Measurements from ENCODE around the gene CSNK1G1.

CSNK1G1 gene

DNA sequence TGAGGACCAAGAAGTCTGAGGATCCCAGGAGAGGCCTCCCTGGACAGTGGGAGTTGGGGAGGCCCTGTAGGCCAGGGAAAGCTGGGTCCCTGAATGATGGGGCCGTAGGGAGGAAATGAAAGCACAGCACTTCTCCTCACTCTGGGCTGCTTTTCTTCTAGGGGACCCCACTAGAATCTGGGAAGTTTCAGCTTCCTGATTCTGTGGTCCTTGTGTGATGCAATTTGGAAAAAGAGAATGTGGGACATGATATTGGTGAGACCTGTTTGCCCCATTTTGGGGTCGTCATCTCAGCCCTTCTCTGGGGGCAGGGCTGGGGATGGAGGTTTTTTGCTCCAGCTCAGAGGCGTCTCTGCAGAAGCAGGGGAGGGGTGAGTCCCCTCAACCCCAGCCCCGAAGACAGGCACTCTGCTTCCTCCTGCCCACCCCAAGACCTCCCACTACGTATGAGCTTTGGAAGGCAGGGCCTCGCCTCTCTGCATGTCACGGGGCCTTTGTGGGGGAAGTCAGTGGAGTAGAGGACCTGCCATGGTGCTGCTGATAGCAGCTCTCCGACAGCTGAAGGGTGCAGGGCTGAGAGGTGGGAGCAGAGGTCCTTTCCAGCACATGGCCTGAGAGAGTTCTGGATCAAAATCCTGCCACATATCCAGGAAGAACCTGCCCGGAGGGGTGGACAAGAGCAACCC, 205.9 kb downstream of the CSNK1G1 start:
- no peak for DNase-seq

DNA sequence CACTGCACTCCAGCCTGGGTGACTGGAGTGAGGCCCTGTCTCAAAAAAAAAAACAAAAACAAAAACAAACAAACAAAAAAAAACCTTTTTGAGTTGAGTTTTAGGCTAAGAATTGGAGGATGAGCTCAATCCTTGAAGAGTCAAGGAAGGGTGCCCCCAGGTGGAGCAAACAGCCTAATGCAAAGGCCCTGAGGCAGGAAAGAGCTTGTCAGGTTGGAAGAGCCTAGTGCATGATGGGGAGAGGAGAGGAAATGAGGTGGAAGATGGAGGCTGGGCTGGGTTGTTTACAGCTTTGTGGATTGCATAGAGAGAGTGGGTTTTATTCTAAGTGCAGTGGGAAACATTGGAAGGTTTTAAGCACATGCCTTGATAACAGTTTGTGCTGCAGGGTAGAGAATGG, 206.5 kb downstream of the CSNK1G1 start:
- DNase-seq = no peak

DNA sequence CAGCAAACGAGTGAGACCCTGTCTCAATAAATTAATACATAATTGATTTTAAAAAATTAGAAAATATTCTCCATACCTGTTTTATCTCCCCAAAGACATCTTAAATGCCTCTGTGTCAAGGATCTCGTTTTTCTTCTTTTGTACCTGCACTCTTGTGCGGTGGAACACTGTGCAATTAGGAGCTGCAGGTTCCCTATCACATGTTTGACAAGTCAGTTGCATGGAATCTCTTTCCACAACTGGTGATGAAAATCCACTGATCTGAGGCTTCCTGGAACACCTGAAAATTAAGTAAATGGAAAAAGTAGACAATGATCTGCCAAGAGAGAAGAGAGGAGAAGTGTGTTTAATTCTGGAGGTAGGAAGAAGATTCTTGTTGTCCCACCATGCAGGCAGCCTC, 207.4 kb downstream of the CSNK1G1 start:
- no peak for DNase-seq

DNA sequence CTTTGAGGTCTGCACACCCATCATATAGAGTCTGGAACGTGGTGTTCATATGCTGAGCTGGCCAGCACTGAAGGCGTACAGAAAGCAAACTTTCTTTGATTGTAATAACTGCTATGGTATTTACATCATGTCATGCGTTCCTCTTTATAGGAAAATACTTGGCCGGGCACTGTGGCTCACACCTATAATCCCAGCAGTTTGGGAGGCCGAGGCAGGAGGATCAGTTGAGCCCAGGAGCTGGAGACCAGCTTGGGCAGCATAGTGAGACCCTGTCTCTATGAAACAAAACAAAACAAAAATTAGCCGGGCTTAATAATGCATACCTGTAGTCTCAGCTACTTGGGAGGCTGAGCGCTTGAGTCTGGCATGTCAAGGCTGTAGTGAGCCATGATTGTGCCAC, 207.8 kb downstream of the CSNK1G1 start:
- no peak for DNase-seq

DNA sequence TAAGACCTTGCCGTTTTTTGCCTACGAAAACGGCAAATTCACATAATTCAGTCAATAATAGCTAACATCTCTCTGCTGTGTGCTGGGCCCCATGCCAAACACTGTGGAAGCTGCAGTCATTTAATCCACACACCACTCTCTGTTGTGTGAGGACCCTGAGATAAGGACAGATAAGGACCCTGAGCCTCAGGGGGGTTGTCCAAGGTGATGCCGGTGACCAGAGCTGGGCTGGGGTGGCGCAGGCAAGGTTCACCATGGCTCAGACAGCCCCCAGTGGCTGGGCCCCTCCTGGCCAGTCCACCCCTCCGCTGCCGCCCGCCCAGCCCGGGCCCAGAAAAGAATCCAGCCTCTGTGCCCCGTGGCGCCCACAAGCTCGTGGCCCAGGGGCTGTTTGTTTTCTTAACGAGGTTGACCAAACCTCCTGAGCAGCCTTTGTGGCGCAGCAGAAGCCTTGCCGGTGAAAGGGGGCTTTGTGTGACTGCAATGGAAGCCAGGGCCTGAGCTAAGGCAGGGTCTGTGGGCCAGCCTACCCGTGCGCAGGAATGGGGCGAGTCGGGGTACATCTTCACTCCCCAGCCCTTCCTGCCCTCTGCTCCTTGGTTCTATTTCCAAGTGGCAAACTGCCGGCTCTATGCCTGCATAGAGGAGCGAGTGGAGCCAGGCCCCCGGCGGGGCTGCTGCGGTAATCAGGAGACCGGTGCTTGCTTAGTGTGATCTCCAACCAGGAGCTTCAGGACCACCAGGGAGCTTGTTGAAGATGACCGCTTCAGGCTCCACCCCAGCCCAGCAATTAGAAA, 208.9 kb downstream of the CSNK1G1 start:
- no peak for DNase-seq

DNA sequence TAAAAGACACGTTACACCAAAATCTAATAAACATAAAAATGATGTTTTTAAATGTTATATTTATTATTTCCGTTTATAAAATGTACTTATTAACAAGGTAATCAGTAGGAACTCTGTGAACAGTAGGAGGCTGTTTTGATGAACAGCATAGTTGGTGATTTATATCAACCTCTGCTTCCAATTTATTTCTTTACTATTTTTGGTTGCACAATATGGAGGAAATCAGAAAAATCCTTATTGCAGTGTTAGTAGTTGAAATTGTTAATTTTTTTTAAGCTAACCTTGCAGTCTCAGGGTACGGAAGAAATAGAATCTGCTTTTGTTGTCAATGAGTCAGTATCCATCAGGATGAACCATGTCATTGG, 209.5 kb downstream of the CSNK1G1 start:
- DNase-seq = no peak

DNA sequence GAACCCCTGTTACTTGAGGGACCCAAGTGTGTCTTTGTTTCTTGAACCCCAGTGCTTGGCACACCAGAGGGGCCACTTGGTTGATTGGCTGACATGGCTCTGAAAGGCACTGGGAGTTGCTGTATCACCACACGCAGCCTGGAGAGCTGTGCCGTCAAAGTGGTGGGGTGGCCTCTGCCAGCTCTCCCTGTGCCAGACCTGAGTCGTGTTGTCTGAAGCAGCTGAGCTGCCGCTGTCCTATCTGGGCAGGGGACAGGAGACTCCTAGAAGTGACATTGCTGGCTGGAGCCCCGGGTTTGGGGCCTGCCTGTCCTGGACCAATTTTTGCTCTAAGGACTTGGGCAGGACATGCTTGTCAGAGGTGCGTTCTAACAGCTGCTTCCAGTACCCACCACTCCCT, 209.9 kb downstream of the CSNK1G1 start:
- no peak for DNase-seq

DNA sequence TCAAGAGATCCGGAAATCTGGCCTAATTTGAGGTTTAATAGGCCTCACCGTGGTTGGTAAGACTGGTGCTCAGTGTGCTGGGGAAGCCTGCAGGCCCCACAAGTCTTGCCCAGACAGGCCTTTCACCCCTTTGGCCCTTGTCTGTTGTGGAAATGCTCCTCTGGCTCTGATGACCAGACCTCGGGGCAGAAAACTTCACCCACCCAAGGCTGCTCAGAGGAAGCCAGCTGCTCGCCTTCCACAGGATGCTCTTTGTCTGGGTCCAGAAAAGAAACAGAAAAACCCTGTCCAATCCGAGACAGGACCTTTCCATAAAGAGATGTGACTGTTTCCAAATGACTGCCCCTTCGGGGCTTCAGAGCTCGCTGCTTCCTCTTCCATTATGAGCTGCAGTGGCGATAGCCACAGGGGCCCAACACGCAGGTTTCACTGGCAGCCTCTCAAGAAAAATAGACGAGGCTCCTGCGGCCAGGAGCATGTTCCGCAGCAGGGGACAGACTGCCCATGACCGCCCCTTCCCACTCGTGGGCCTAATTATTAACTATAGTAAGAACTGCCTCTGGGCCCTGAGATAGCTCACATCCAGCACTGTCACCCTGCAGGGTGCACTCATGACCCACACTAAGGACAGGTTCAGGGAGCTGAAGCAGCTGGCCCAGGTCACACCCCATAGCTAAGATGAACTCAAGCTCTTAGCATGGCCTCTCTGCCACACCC, 211.2 kb downstream of the CSNK1G1 start:
- DNase-seq = no peak

DNA sequence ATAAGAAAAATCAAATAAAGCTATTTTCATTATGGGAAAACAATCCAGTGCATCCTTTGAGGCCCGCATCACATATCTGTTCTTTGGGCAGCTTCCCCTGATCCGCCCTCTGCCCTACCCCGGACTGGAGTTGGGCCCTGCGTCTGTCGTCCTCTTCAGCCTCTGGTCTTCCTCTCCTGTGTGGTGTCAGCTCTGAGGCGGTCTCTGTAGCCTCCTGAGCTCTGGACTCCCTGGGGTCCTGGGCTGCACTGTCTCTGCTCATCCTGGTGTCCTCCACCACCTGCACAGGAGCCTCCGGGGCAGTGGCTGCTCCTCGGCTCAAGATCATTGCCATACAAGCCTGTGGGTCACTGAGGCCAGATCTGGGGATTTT, 211.8 kb downstream of the CSNK1G1 start:
- no peak for DNase-seq

DNA sequence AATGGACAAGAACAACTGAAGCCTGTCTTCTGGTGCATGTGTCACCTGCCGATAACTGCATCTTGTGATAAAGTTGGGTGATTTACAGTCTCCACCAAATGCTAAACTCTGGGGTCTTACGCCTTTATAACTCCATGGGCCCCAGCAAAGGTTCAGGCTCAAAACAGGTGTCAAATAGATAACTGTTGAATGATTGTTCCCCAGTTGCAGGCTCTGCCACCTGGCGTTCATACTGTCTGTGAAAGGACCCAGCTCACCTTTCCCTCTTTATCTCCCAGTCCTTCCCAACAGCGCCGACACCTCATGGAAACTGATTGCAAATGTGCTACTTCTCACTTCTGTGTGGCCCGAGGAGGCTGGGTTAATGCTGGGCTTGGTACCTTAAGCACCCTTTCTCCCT, 212.7 kb downstream of the CSNK1G1 start:
- no peak for DNase-seq

DNA sequence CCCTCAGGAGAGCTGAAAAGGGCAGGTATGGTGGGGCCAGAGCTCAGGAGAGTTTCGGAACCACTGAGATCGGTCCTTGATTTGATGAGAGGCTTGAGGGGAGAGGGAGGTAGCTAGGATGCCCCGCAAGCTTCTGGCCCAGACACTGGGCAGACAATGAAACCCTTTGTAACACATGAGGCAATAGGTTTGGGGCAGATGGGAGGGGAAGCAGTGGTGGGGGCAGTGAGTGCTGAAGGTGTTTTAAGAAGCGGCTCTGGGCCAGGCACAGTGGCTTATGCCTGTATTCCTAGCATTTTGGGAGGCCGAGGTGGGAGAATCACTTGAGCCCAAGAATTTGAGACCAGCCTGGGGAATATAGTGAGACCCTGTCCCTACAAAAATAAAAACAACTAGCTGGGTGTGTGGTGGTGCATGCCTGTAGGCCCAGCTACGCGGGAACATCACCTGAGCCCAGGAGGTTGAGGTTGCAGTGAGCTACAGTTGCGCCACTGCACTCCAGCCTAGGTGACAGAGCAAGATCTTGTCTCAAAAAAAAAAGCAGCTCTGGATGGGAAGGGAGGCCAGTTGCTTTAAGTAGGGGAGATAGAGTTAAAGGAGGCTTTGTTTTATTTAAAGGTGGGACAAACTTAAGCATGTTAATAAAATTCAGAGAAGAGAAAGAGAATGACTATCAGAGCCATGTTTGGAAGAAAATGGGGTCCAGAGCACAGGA, 214.0 kb downstream of the CSNK1G1 start:
- no peak for DNase-seq

DNA sequence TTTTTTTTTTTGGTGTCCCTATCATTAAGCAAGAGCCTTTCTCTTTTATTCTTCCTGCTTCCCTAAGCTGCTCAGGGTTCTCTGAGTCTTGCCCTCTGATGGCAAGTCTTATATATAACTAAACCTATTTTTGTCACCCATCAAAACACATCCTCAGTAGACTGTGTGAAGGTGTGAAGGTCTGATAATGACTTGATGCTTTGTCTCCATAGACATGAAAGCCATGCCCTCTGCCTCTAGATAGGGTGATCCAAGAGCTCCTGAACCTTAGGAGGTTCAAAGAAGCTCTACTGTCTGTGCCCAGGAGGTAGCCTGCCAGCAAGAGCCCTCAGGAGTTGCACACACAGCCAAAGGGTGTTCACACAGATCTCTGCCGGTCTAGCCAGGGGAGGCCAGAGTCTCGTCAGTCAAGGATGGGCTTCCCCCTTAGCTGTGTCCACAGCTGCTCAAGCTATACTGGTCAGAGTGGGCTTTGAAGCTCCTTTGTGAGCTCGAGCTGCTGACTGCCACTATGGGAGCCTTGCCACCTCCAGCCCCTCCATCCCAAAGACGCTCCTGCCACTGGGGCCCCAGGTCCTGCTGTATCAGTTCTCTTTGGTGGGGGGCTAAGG, 217.5 kb downstream of the CSNK1G1 start:
- DNase-seq = no peak

DNA sequence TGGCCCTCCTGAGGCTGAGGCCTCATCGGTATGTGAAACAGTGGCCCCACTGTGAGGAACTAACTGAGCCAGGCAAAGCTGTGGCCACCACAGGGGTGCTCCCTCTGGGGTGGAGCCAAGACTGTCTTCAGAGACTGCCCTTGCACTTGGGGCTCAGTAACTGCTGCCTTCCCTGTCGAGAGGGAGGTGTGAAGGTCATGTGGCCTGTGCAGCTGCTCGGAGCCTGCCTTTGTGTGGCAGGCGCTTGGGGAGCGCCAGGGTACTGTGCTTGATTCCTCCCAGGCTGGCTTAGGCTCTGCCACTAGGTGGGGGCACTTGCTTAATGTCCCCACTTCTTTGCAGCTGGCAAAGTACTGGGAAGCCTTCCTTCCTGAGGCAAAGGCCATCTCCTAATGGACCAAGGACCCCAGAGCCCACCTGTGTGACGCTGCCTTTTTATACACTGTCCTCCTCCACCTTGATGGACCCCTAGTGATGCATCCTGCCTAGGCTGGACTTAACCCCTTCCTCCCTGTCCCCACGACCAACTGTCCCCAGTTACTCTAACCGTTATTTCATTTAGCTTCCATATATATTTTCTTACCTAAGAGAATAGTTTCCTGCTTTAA, 218.6 kb downstream of the CSNK1G1 start:
- DNase-seq = no peak

DNA sequence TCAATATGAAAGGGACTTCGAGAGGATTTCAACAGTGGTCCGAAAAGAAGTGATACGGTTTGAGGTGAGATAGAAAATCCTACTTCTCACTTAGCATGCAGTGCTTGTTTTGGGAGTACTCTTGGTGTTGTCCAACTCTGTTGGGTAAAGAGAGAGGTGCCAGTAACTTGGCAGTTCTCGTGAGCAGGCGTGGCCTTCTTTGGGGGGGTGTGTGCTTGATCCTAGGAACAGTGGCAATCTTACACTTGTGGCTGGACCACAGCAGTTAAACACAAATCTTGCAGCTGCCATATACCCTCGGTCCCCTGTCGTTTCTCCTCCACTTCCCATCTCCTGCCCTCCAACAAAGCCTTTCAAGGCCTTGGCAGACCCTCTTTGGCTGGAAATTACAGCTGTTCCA, 219.6 kb downstream of the CSNK1G1 start:
- no peak for DNase-seq

DNA sequence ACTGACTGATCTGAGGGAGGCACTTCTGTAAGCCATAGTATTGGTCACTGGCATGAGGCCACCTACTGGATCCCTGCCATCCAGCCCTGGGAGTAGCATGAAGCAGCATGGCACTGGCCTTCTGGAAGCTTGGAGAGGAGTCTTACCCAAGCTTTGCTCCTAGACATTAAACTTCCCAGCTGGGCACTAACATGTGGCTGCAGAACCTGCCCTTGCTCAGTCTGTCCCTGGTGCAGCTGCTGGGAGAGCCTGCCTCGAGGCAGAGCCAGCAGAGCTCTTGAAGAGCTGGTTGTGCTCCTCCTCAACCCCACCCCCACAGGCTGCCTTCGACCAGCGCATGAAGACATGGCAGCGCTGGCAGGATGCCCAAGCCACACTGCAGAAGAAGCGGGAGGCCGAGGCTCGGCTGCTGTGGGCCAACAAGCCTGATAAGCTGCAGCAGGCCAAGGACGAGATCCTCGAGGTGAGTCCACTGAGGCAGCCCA, 221.6 kb downstream of the CSNK1G1 start:
- DNase-seq = no peak

DNA sequence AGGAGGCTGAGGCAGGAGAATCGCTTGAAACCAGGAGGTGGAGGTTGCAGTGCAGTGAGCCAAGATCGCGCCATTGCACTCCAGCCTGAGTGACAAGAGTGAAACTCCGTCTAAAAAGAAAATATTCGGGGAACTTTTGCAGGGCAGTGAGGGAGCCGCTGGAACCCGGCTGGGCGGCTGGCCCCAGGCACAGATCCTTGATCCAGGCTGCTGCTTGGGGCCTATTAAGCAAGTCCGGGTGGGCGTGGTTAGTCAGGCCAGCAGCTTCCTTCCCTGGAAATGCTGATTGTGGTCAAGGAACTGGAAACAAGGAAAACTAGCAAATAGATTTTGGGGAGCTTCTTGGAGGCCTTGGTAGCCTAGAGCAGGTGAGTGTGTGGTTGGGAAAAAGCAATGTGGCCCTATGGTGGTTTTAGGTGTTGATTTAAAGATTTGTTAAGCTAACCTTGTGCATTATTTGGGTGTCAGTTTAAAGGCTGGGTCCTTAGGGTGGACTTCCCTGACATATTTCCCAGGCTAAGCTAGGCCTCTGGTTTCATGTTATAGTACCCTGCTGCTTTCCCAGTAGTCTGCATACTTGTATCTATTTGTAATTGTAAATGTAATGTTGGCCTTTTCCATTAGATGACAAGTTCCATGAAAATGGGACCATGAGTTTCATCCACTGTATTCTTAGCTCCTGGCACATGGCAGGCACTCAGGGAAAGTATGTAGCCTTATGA, 222.2 kb downstream of the CSNK1G1 start:
- DNase-seq = no peak

DNA sequence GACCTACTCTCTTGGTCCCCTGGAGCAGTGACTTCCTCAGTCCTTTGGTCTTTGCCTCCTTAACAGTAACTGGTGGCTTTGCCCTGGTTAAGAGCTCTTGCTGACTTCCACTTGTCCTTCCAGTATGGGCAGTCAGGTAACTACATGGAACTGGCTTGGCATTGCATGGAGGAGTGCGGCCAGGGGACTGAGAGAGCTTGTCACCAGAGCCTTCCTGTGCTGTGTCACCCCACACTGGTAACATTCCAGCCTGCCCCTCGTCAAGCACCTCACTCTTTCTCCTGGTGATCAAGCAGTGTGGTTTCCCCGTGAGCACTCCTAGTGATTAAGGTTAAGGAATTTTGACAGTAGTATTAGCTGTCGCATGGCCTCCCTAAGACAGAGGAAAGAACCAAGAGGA, 223.8 kb downstream of the CSNK1G1 start:
- no peak for DNase-seq

DNA sequence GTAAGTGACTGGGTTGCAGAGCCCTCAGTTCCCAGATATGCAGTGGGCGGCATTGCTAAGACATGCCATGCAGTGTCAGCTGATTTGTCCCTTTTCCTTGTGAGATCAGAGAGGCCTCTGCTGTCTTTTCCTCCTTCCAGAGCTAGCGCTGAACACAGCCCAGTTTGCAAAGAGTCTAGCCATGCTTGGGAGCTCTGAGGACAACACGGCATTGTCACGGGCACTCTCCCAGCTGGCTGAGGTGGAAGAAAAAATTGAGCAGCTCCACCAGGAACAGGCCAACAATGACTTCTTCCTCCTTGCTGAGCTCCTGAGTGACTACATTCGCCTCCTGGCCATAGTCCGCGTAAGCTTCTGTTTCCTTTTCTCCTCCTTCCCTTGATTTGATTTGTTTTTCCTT, 224.4 kb downstream of the CSNK1G1 start:
- DNase-seq = no peak

DNA sequence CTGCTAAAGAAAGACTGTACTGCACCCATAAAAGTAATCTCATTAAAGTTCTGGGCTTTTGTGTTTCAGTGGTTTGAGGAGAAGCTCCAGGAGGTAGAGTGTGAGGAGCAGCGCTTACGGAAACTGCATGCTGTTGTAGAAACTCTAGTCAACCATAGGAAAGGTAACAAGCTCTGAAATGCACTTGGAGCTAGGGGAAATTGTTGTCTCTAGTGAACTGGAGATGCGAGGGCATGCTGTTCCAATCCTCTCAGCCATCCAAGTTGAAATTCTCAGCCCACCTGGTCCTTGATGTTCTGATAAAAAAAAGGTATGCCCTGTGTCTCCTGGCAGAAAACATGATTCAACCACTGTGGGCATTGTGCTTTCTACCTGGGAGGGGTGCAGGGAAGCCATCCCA, 225.8 kb downstream of the CSNK1G1 start:
- DNase-seq = no peak

DNA sequence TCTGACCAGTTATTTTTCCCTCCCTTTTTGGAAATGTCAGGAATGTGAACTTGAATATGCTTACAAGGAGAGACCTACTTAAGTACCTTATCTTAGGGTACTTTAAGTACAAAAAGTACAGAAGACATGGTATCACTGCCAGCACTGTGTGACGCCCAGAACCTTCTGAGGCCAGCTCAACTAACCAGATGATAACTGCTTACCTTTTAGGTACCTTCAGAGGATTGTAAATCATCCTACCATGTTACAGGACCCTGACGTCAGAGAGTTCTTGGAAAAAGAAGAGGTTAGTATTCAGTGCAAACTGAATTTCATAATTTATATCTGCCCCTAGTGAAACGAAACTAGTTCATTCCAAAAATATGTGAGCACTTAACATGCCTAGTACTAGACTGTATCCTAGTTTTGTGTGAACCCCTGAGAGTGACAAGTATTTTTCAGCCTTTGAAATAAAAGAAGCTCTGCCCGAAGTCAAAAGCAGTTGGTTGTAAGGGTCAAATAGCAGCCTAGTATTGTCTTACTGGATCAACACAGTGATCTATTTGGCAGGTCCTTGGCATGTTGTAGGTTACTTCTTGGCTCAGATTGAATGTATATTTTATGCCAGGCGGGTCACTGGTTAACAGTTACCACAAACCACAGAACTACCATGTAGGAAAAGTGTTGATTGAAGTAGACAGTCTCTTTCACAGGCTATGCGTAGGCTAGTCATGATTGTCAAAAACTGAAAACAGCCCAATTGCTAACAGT, 228.3 kb downstream of the CSNK1G1 start:
- no peak for DNase-seq

DNA sequence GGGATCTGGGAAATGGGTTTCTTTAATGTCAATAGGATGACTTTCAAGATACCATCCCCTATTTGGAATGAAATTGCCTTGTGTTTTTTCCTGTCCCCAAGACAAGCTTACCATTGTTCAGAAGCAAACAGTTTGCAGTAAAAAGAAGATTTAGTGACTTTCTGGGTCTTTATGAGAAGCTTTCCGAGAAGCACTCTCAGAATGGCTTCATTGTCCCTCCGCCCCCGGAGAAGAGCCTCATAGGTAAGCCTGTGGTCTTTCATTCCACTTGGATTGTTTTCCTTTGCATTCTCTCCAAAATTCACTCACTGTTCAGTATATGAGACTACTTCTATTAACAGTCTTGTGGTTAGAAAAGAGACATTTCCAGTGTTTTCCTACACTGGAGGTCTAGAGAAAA, 230.0 kb downstream of the CSNK1G1 start:
- no peak for DNase-seq
